Prostate gland (tissue), 2 donors: ENCODE data around the gene DDX39B. TPM values are rescaled to one million over a fixed set of nuclear protein-coding genes. Genes with fewer than 3 reads are reported as not detected.

ENCODE experiments used
- DNase-seq: peaks from one replicate; pipeline ENCODE4 v3.0.0-alpha.2; 2019; ENCODE audit warnings: low spot score
- H3K27ac ChIP-seq, 2 donors: fragments of 200-600 bp; sonication (generic); 2 replicates each; pipeline ENCODE4 v1.5.1; 2017 to 2019
- H3K27me3 ChIP-seq: fragments of 200-600 bp; sonication (generic); replicated peaks from 2 replicates; pipeline ENCODE4 v1.5.1; 2019; ENCODE audit not compliant: insufficient read depth
- H3K36me3 ChIP-seq, 2 donors: fragments of 200-600 bp; sonication (generic); 1 replicate in 1 of 2; 2 replicates in 1 of 2; pipeline versions ENCODE4 v1.5.1 to v1.8.1; 2017 to 2019
- H3K4me1 ChIP-seq: fragments of 200-600 bp; sonication (generic); replicated peaks from 2 replicates; pipeline ENCODE4 v1.5.1; 2019
- H3K4me3 ChIP-seq, 2 donors: fragments of 200-600 bp; sonication (generic); 2 replicates each; pipeline ENCODE4 v1.5.1; 2017 to 2019
- H3K9me3 ChIP-seq: fragments of 200-600 bp; sonication (generic); 2 replicates; pipeline ENCODE4 v1.5.1; 2017
- CTCF ChIP-seq, 4 experiments: fragments of 200-600 bp in 2 of 4; fragments of 450-650 bp in 2 of 4; sonication (generic) in 2 of 4; IDR thresholded peaks; 1 replicate in 3 of 4; 2 replicates in 1 of 4; pipeline ENCODE4 v1.5.1; 2016 to 2019; ENCODE audit warnings: antibody characterized with exemption in 4 of 4, mild to moderate bottlenecking in 2 of 4, moderate library complexity in 2 of 4
- POLR2A ChIP-seq: fragments of 450-650 bp; IDR thresholded peaks from one replicate; pipeline ENCODE4 v1.6.1; 2016; ENCODE audit warnings: antibody characterized with exemption, mild to moderate bottlenecking
- POLR2AphosphoS5 ChIP-seq: sonication (generic); formaldehyde crosslinking; IDR thresholded peaks from one replicate; pipeline ENCODE4 v1.6.1; 2017; ENCODE audit warnings: antibody characterized with exemption
- WGBS: methylation state at CpG from one replicate; pipeline ENCODE4 v1.1.5; 2018; 5-methylcytosine and 5-hydroxymethylcytosine counted together
- intact Hi-C: fragments of 100-400 bp; cut with DNase I; formaldehyde crosslinking; loops from one replicate; pipeline ENCODE4 v1.14.2; 2022
- total RNA-seq, 2 donors: library from RNA; depleted of rRNA; stranded (reverse); fragments of >200 nt; gene quantifications; one replicate each; pipeline ENCODE4 v1.1.0, GENCODE V29; 2016

Gene DDX39B
- total RNA-seq, 2 donors from 2014 or later: 227 to 390 TPM

- H3K4me1 ChIP-seq: no peaks in the 10 kb centered on the region
- no peak overlapping the region for H3K27ac ChIP-seq
- intact Hi-C loops: no loop called here
- H3K9me3 ChIP-seq: no peaks in the 10 kb centered on the region
- no peak for DNase-seq
- TF ChIP-seq CTCF (IDR thresholded peaks at IDR 0.05): no peak
- TF ChIP-seq POLR2AphosphoS5: no peak
- no peak for TF ChIP-seq POLR2A
- no peaks in the 10 kb centered on the region for H3K27me3 ChIP-seq
- H3K4me3 ChIP-seq: no peak overlapping the region
- peaks cover 5 to 9% of the 10 kb centered on the region in 2 donors for H3K36me3 ChIP-seq
Observed at GRCh38 chr6:31560697-31561058, 18.9 kb upstream of the DDX39B start.

GRCh38 chr6:31559958-31560696, 18.3 kb upstream of the DDX39B start:
- TF ChIP-seq CTCF (IDR thresholded peaks at IDR 0.05) (no peak), POLR2A (no peak), POLR2AphosphoS5 (no peak)
- Histone ChIP-seq H3K4me1 (no peaks in the 10 kb centered on the region), H3K36me3 (peaks cover 5 to 9% of the 10 kb centered on the region in 2 donors), H3K27me3 (no peaks in the 10 kb centered on the region), H3K9me3 (no peaks in the 10 kb centered on the region), H3K4me3 (no peak overlapping the region), H3K27ac (no peak overlapping the region)
- 75% methylated on average over 7 of the region's 7 CpGs for WGBS
- intact Hi-C loops: no loop called here
- DNase-seq: no peak

- no peak overlapping the region for H3K4me3 ChIP-seq
- 68% methylated on average over 4 of the region's 4 CpGs for WGBS
- peaks cover 5 to 9% of the 10 kb centered on the region in 2 donors for H3K36me3 ChIP-seq
- DNase-seq: no peak
- no peak overlapping the region for H3K27ac ChIP-seq
- no peaks in the 10 kb centered on the region for H3K27me3 ChIP-seq
- no peaks in the 10 kb centered on the region for H3K4me1 ChIP-seq
- intact Hi-C loops: no loop called here
- H3K9me3 ChIP-seq: no peaks in the 10 kb centered on the region
- TF ChIP-seq CTCF (IDR thresholded peaks at IDR 0.05): no peak
- no peak for TF ChIP-seq POLR2A
- no peak for TF ChIP-seq POLR2AphosphoS5
Observed at GRCh38 chr6:31559606-31559957, 17.8 kb upstream of the DDX39B start.

- no peaks in the 10 kb centered on the region for H3K4me1 ChIP-seq
- 77% methylated on average over 14 of the region's 14 CpGs for WGBS
- H3K27me3 ChIP-seq: no peaks in the 10 kb centered on the region
- H3K36me3 ChIP-seq: peaks cover 5 to 9% of the 10 kb centered on the region in 2 donors
- intact Hi-C loops: no loop called here
- no peak for TF ChIP-seq POLR2AphosphoS5
- no peak for TF ChIP-seq POLR2A
- no peak for TF ChIP-seq CTCF (IDR thresholded peaks at IDR 0.05)
- no peaks in the 10 kb centered on the region for H3K9me3 ChIP-seq
- no peak overlapping the region for H3K27ac ChIP-seq
- no peak overlapping the region for H3K4me3 ChIP-seq
- no peak for DNase-seq
Observed at GRCh38 chr6:31558631-31559500, 17.1 kb upstream of the DDX39B start.

- intact Hi-C loops: no loop called here
- Histone ChIP-seq H3K36me3 (peaks cover 5 to 9% of the 10 kb centered on the region in 2 donors), H3K27ac (no peak overlapping the region), H3K27me3 (no peaks in the 10 kb centered on the region), H3K9me3 (no peaks in the 10 kb centered on the region), H3K4me1 (no peaks in the 10 kb centered on the region), H3K4me3 (no peak overlapping the region)
- no peak for TF ChIP-seq POLR2A
- no peak for TF ChIP-seq POLR2AphosphoS5
- no peak for TF ChIP-seq CTCF (IDR thresholded peaks at IDR 0.05)
- DNase-seq: no peak
- WGBS: 90% methylated on average over 8 of the region's 8 CpGs
Observed at GRCh38 chr6:31558318-31558625, 16.5 kb upstream of the DDX39B start.
